ENCODE results near the gene RUNX1. TPM values are rescaled to one million over a fixed set of nuclear protein-coding genes. Genes with fewer than 3 reads are reported as not detected.

Gene RUNX1
- total and polyA plus RNA-seq, 2 experiments from 2014 or later = 0.12 TPM; not detected in 1

GRCh38 chr21:34914239-34914638, 134.9 kb downstream of the RUNX1 start:
- H3K4me3 ChIP-seq = no peak overlapping the region
- H3K9me3 ChIP-seq (ENCODE audit: low read depth) = no peaks in the 10 kb centered on the region
- TF ChIP-seq CTCF (IDR thresholded peaks at IDR 0.05; ENCODE audit: low read depth, low read length) = no peak
- H3K36me3 ChIP-seq = no peaks in the 10 kb centered on the region
- no peak for DNase-seq (ENCODE audit: low read depth in 1 of 2, low spot score in 1 of 2)
- H3K27ac ChIP-seq = no peak overlapping the region
- H3K27me3 ChIP-seq = peaks cover 90% of the 10 kb centered on the region
- no peaks in the 10 kb centered on the region for H3K4me1 ChIP-seq (ENCODE audit: low read depth)

- DNase-seq (ENCODE audit: low read depth in 1 of 2, low spot score in 1 of 2) = no peak
- H3K9me3 ChIP-seq (ENCODE audit: low read depth) = no peaks in the 10 kb centered on the region
- peaks cover 90% of the 10 kb centered on the region for H3K27me3 ChIP-seq
- no peak overlapping the region for H3K27ac ChIP-seq
- no peaks in the 10 kb centered on the region for H3K36me3 ChIP-seq
- TF ChIP-seq CTCF (IDR thresholded peaks at IDR 0.05; ENCODE audit: low read depth, low read length) = no peak
- no peaks in the 10 kb centered on the region for H3K4me1 ChIP-seq (ENCODE audit: low read depth)
- H3K4me3 ChIP-seq = no peak overlapping the region
These were observed 135.3 kb downstream of the RUNX1 start for GRCh38 chr21:34913811-34914210.

GRCh38 chr21:34912022-34912945, 136.8 kb downstream of the RUNX1 start:
- TF ChIP-seq CTCF (IDR thresholded peaks at IDR 0.05; ENCODE audit: low read depth, low read length) = no peak
- H3K9me3 ChIP-seq (ENCODE audit: low read depth) = no peaks in the 10 kb centered on the region
- peaks cover 99% of the 10 kb centered on the region for H3K27me3 ChIP-seq
- no peaks in the 10 kb centered on the region for H3K36me3 ChIP-seq
- H3K4me3 ChIP-seq = no peak overlapping the region
- DNase-seq (ENCODE audit: low read depth in 1 of 2, low spot score in 1 of 2) = no peak
- no peak overlapping the region for H3K27ac ChIP-seq
- H3K4me1 ChIP-seq (ENCODE audit: low read depth) = no peaks in the 10 kb centered on the region

- no peak overlapping the region for H3K27ac ChIP-seq
These were observed 137.7 kb downstream of the RUNX1 start for GRCh38 chr21:34911360-34911759.

GRCh38 chr21:34910396-34910795, 138.7 kb downstream of the RUNX1 start:
- no peaks in the 10 kb centered on the region for H3K4me1 ChIP-seq (ENCODE audit: low read depth)
- H3K36me3 ChIP-seq = no peaks in the 10 kb centered on the region
- DNase-seq (ENCODE audit: low read depth in 1 of 2, low spot score in 1 of 2) = no peak
- peaks cover 99% of the 10 kb centered on the region for H3K27me3 ChIP-seq
- H3K27ac ChIP-seq = no peak overlapping the region
- no peak for TF ChIP-seq CTCF (IDR thresholded peaks at IDR 0.05; ENCODE audit: low read depth, low read length)
- H3K9me3 ChIP-seq (ENCODE audit: low read depth) = no peaks in the 10 kb centered on the region
- no peak overlapping the region for H3K4me3 ChIP-seq

More at GRCh38 chr21:34911360-34911759, 137.7 kb downstream of the RUNX1 start:
- H3K4me3 ChIP-seq = no peak overlapping the region
- no peaks in the 10 kb centered on the region for H3K4me1 ChIP-seq (ENCODE audit: low read depth)
- peaks cover 99% of the 10 kb centered on the region for H3K27me3 ChIP-seq
- no peak for DNase-seq (ENCODE audit: low read depth in 1 of 2, low spot score in 1 of 2)
- no peaks in the 10 kb centered on the region for H3K36me3 ChIP-seq
- no peaks in the 10 kb centered on the region for H3K9me3 ChIP-seq (ENCODE audit: low read depth)
- no peak for TF ChIP-seq CTCF (IDR thresholded peaks at IDR 0.05; ENCODE audit: low read depth, low read length)

Data from cardiac muscle cell (in vitro differentiated cells and primary cell).